Neural crest cell (in vitro differentiated cells): Measurements from ENCODE around the gene MAPK14. TPM values are rescaled to one million over a fixed set of nuclear protein-coding genes. Genes with fewer than 3 reads are reported as not detected.

ENCODE experiments used
- DNase-seq: peaks from one replicate; pipeline ENCODE4 v3.0.0; 2021; ENCODE audit warnings: low read depth, mixed read lengths, low spot score
- H3K27ac Mint-ChIP-seq: one replicate; pipeline ENCODE4 v1.8.0; 2021; ENCODE audit warnings: mild to moderate bottlenecking, mixed read lengths; ENCODE audit not compliant: unreplicated experiment
- H3K27me3 Mint-ChIP-seq: 2 replicates; pipeline ENCODE4 v1.8.0; 2021; ENCODE audit warnings: low read depth, mild to moderate bottlenecking, mixed read lengths
- H3K36me3 Mint-ChIP-seq: 2 replicates; pipeline ENCODE4 v1.8.0; 2021; ENCODE audit warnings: low read depth, mild to moderate bottlenecking, mixed read lengths
- H3K4me1 Mint-ChIP-seq: 2 replicates; pipeline ENCODE4 v1.8.0; 2021; ENCODE audit warnings: mixed read lengths
- H3K4me3 Mint-ChIP-seq: one replicate; pipeline ENCODE4 v1.8.0; 2021; ENCODE audit warnings: mild to moderate bottlenecking, mixed read lengths
- H3K9me3 Mint-ChIP-seq: 2 replicates; pipeline ENCODE4 v1.8.0; 2021; ENCODE audit warnings: mixed read lengths
- CTCF ChIP-seq: fragments of 200-600 bp; sonication (generic); conservative IDR thresholded peaks from 2 replicates; pipeline ENCODE4 v1.5.0; 2021; ENCODE audit warnings: antibody characterized with exemption, mild to moderate bottlenecking
- total RNA-seq: library from RNA; stranded (reverse); gene quantifications from 2 replicates; pipeline ENCODE4 v1.2.1, GENCODE V29; 2021

MAPK14 gene
- total RNA-seq, 1 donor from 2014 or later: 31.6 TPM

DNA sequence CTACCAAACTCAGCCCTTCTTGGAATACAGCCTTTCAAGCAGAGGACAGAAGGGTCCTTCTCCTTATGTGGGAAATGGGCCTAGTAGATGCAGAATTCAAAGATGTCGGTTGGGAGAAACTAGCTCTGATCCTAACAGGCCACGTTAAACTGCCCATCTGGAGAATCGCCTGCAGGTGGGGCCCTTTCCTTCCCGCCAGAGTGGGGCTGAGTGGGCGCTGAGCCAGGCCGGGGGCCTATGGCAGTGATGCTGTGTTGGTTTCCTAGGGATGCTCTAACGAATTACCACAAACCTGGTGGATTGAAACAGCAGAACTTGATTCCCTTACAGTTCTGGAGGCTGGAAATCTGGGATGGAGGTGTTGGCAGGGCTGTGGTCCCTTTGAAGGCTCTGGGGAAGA is 111.8 kb downstream of the MAPK14 start:
- Mint-ChIP-seq H3K36me3 (no peaks in the 10 kb centered on the region), H3K27me3 (no peaks in the 10 kb centered on the region), H3K4me3 (no peak overlapping the region), H3K9me3 (no peaks in the 10 kb centered on the region), H3K27ac (peak overlapping the region; percentile 78), H3K4me1 (no peaks in the 10 kb centered on the region)
- no peak for DNase-seq
- peak; percentile 52 for TF ChIP-seq CTCF

DNA sequence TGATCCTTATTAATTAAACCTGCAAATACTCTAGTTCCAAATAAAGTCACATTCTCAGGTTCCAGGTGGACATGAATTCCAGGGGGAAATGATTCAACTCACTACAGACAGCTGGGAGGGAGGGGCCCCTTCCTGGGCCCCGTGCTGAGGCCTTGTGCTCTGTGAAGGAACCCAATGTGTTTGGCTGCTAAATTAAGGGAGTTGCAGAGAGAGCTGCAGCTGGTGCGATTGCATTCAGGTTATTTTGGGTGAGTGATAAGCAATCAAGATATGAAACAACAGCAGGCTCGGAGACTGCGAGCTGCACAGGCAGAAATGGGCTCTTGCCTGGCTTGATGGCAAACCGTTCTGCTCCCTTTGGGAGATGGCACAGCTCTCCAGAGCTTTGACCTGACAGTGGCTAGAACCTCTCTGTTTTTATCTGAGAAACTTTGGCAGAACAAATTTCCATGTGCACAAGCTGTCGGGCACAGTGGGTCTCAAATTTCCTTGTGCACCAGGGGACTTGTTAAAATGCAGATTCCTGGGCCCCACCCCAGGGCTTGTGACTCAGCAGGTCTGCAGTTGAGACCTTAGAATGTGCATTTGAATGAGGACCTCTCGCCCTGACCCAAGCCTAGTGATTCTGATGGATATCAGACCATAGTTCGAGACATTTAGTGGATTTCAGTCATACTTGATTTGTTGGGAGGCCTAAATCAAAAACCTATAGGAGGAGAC is 112.5 kb downstream of the MAPK14 start:
- H3K9me3 Mint-ChIP-seq: no peaks in the 10 kb centered on the region
- no peaks in the 10 kb centered on the region for H3K36me3 Mint-ChIP-seq
- TF ChIP-seq CTCF: no peak
- H3K4me1 Mint-ChIP-seq: no peaks in the 10 kb centered on the region
- peak overlapping the region; percentile 78 for H3K27ac Mint-ChIP-seq
- no peak overlapping the region for H3K4me3 Mint-ChIP-seq
- DNase-seq: no peak
- no peaks in the 10 kb centered on the region for H3K27me3 Mint-ChIP-seq

DNA sequence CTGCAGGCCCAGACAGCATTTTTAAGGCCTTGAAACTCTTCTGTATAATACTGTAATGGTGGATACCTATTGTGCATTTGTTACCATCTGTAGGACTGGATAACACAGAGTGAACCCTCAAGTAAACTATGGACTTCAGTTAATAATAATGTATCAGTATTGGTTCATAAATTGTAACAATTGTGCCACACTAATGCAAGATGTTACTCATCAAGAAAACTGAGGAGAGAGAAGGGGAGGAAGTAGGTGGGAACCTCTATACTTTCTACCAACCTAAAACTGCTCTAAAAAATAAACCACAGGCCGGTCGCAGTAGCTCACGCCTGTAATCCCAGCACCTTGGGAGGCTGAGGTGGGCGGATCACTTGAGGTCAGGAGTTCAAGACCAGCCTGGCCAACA is 113.5 kb downstream of the MAPK14 start:
- Mint-ChIP-seq H3K36me3 (no peaks in the 10 kb centered on the region), H3K4me3 (no peak overlapping the region), H3K27me3 (no peaks in the 10 kb centered on the region), H3K9me3 (no peaks in the 10 kb centered on the region), H3K4me1 (no peaks in the 10 kb centered on the region), H3K27ac (no peak overlapping the region)
- TF ChIP-seq CTCF: no peak
- no peak for DNase-seq

DNA sequence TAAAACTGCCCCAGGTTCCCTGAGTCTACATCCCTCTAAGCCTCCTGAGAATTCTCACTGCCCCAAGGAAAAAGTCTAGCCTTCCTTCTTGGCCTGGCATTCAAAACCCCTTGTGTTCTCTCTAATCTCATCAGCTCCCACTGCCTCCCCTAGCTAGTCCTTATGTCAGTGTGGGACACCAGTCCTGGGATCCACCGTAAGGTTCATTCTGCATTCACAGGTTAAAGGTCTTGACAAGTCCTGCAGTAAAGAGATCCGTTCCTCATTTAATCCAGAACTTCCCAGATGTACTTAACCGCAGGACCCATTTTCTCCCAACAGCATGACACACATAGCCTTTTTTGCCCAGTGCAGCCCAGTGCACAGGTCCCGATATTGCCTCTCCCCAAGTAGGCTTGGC is 114.4 kb downstream of the MAPK14 start:
- no peaks in the 10 kb centered on the region for H3K4me1 Mint-ChIP-seq
- no peak for DNase-seq
- no peak overlapping the region for H3K27ac Mint-ChIP-seq
- no peak for TF ChIP-seq CTCF
- H3K36me3 Mint-ChIP-seq: no peaks in the 10 kb centered on the region
- H3K9me3 Mint-ChIP-seq: no peaks in the 10 kb centered on the region
- no peaks in the 10 kb centered on the region for H3K27me3 Mint-ChIP-seq
- no peak overlapping the region for H3K4me3 Mint-ChIP-seq

DNA sequence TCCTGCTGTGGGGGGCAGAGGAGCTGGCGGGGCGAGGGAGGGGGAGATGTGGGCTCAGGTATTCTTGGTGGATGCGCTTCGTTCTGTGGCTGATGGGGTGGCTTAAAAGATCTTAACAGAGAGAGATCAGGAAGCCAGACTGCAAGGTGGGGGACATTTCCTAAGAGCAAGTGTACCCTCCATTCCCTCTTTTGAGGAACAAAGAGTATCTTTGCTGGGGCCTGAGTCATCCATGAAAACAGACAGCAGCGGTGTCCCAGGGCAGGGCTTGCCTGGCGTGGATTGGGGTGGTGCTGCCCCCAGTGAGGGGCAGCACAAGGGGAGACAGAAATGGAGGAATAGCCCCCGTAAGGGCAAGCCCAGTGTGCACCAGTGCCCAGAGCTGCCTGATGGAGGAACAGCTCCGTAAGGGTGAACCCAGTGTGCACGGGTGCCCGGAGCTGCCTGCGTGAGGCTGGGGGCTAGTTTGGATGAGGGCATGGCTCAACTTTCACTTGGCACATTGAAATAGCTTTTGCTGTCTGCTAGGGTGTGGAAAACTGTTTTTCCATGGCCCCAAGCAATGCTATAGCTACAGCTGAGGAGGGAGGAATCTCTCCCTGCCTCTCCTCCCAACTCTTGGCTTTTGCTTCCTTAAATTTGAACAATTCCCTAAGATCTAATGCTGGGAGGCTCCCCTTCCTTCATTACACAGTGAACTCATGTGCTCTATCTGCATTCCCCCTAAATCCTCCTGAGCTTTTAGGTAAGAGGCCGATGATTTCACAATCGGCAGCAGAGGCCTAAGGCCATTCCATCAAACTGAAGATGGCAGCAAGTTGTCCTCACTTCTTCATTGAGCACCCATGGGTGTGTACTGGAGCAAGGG is 115.6 kb downstream of the MAPK14 start:
- Mint-ChIP-seq H3K27ac (peak overlapping the region; percentile 67), H3K27me3 (no peaks in the 10 kb centered on the region), H3K36me3 (no peaks in the 10 kb centered on the region), H3K4me3 (no peak overlapping the region), H3K4me1 (no peaks in the 10 kb centered on the region), H3K9me3 (peaks cover under 1% of the 10 kb centered on the region)
- DNase-seq: no peak
- no peak for TF ChIP-seq CTCF
